HG02840 (cell line): Measurements from ENCODE around the gene PLA2G4D.

Experiments used
- ATAC-seq: cut with Tn5 transposase; IDR thresholded peaks from one replicate; pipeline ENCODE4 v1.9.1; 2021; ENCODE audit warnings: mild to moderate bottlenecking, moderate library complexity, moderate number of reproducible peaks; ENCODE audit not compliant: unreplicated experiment, low FRiP score

The PLA2G4D gene

DNA sequence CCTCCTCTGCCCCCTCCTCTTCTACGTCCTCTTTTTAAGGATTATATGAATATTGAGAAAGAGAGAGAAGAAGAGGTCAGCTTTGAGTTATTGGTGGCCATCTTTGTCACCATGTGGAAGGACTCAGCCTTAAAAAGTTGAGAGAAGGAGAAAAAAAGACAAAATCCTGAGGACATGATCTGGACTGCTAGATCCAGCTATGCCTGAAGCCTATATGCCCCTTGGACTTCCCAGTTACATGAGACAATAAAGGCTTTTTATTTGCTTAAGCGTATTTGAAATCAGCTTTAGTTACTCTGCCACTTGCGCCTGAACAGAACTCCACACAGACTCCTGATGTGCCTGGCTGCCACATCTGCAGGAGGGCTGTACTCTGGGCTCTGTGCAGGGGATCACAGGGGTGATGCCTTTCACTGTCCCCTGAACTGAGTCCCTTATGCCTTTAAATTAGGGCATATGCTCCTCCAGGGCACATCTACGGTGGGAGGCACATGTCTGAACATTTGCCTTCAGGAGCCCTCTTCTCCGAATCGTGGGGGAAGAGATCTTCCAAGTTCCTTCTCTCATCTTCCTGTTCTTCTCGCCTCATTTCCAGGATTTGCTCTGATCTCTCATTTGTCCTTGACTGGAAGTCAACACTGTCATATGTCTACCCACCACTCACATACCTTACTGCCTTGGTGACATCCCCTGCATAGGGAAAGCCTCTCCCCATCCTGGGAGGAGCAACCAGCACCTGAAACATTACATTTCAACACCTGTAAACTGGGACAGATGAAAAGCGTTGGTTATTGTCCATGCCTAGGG, 59.5 kb downstream of the PLA2G4D start:
- ATAC-seq = no peak

DNA sequence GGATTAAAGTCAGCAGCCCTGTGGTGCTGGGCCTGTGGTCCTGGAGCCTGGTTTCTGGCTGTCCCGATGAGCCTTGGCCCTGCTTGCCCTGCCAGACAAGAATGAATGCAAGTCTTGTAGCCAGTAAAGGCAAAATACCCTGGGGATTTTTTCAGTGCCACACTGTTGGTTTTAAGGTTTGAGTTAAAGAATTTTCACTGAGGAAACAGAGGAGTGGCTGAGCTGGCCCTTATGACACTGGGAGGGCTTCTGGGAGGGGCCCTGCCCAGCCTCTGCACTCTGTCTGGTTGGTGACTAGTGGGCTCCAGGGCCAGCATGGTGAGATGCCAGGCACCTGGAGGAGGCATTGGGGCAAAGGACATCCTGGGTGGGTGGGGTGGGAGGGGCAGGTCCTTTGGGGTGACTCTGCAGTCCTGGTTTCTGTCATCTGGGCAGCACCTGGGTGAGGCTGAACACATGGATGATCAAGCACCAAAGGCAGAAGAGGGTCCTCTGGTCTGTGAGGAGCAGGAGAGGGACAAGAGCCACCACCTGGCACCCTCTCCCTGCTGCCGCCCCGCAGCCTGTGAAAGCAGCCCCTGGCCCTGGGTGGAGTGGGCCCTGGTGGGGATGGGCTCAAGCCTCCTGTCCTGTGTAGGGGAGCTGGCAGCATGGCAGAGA, 61.0 kb downstream of the PLA2G4D start:
- ATAC-seq = no peak

DNA sequence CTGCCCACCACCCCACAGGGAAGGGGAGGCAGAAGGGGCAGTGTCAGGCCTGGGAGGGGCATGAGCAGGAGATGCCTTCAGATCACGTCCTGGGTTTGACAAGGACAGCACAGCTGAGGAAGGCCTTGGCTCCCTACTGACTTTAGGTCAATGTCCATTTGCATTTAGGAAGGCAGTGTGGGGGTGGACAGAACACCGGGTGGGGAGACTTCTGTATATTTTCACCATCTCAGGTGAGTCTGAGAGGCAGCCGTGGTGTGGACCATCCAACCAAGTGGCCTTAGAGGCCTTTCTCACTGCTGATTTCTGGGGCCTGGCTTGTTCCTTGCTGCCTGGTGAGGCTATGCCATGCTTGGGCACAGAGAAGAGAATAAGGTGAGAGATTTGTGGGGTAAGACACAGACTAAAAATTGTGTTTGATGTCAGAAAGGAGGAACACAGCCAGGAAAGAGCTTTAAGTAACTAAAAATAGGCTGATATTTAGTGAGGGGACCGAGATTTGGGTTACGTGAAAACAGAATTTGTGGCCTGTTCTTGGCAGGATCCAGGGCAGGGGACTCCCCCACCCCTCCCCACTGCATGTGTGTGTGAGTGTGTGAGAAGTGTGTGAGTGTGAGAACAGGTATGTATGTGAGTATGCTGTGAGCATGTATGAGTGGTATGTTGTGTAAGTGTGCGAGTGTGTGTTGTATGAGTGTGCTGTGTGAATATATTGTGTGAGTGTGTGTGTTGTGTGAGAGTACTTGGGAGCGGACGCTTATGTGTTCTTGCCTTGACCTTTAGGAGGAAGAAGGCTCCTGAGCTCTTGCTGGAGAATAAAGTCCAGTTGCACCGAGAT, 61.8 kb downstream of the PLA2G4D start:
- no peak for ATAC-seq

DNA sequence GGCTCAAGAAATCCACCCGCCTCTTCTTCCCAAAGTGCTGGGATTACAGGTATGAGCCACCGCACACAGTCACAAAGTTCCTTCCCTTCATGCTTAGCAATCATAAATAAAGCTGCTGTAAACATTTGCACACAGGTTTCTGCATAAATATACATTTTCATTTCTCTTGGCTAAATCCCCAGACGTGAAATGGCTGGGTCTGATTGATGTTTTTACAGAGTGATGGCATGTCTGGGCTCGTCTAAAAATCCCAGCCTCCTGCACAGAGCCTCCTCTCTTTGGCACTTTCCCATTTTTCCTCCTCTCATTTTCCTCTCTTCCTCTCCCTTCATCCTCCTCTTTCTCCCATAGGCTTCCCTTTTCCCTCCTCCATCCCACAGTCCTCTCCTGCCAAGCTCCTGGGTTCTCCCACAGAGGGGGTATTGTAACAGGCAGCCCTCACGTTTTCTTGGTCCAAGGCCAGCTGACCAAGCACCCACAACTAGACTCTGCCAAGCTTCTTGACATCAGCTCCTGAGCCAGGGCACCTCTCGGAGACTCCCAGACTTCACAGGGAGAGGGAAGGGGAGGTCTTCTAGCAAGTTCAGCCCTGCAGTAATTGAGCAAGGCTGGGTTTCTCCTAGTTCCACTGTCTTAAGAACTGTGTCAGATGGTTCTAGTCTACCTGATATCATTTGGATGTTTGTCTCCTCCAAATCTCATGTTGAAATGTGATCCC, 63.0 kb downstream of the PLA2G4D start:
- ATAC-seq = no peak

DNA sequence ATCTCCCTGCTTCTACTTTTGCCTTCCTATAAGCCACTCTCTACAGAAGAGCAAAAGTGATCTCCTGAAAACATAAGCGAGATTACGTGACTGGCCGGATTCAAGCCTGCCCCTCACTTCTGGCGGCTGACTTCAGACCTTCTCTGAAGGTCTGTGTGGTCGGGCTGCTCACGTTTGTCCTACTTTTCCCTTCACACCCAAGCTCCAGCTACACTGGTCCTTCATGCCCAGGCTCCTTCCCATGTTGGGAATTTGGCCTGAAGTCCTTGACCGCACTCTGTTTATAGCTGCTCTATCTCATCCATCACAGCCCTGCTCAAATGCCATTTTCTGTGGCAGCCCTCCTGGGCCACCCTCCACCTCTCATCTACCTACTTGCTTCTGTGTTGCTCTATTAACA, 66.8 kb downstream of the PLA2G4D start:
- ATAC-seq = no peak

DNA sequence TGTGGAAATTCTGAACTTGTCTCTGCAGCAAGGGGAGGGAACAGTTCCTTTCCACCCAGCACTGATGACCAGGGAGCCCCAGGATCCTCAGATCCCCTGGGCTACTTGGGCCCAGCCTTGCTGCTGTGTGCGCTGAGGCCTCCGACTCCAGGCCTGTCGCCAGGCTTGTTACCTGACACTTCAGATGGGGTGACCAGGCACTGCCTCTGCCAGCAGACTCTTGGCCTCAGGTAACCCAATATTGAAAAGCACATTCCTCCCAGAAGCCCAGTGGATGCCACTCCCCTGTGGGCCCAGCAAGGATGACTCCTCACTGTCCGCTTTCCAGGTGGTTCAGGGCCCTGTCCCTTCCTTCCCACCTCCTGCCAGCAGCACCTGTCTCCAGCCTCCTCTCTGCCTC, 70.1 kb downstream of the PLA2G4D start:
- ATAC-seq = no peak

DNA sequence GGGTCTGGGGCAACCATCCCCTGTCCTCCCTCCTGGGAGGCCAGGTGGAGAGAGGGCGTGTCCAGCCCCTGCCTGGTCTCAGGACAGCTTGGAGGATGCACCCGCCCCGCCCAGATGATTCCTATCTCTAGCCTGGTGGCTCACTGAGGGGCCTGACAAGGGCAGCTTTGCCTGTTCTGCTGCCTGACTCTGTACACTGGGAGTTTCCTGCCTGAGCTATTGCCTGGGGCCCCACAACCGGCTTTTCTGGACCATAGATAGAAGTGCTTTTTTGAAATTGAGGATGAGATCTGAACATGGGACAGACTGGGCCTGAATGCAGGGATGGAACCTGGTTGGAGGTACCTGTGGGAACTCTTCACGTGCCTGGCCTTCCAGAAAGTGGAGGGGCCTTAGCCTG, 72.8 kb downstream of the PLA2G4D start:
- no peak for ATAC-seq

DNA sequence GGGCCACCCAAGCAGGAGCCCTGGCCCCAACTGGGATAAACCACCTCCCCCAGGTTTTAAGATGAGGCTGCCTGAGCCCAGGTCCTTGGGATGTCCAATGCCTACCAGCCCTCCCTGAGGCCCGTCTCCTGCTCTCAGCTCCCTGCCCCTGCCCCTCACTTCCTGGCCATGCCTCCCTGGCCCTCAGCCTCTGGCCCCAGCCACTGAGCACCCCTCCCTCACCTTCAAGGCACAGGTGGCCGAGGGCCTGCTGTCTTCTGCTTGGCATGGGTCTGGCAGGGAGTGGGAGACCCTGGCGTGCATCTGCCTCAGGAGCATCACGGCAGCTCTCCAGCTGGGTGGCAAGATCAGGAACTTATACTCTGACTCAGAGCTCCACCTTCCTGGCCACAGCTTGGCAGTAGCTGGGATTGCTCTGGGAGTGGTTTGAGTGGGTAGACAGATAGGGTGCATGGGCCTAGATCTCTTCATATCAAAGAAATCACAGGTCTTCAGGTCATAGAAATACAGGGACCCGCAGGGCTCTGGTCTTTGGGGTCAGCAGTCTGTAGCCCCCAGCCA, 73.6 kb downstream of the PLA2G4D start, which contains the start of gene PLA2G4E:
TSS of gene PLA2G4E (minus strand) at position 330 of the 561 bp plus-strand sequence. CDS start at position 318, 12 bp downstream.
- ATAC-seq = no peak

DNA sequence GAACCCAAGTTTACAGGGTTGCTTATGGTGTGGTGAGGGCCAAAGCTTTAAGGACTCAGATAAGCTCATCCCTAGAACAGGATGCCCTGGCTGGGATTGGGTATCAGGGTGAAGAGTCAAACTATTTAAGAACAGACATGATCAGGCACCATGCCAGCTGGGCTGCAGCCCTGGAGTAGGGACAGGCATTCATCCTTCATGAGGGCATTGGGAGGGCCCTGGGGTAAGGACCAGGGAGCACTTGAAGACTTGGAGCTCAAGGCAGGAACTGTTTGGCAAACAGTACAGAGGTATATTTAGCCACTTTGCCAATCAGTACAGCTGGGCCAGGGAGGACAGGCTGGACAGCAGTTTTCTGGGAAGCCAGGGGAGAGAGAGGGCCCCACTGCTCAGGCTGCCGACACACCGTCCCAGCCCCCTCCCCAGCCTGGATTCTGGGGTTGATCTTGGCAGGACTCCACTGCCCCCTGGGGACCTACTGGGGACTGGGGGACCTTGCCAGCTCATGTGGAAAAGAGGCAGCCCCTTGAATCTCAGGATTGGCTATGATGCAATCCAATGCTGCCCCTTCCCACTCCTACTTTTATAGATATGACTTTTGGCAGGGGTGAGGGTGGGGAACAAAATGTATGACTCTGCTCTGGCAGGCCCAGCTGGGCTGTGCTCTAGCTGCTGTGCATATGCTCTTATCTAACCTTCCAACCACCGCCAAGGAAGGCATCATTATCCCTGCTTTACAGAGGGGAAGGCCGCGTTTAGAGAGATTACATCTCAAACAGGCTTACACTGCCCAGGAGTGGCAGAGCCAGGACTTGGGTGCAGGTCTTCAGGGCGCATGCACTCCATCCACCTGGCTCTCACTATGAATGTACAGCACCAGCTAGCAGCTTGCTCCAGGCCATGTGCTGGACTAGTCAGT, 75.8 kb downstream of the PLA2G4D start:
- ATAC-seq = no peak
